PFSK-1 (cell line): Measurements from ENCODE around the gene GAP43.

Experiments
- SIN3A ChIP-seq: IDR thresholded peaks from 2 replicates; pipeline ENCODE4 v1.6.1; 2012; ENCODE audit warnings: mild to moderate bottlenecking, low read length, moderate library complexity, borderline replicate concordance; ENCODE audit not compliant: insufficient read depth
- TAF1 ChIP-seq: IDR thresholded peaks from 2 replicates; pipeline ENCODE4 v1.6.1; 2012; ENCODE audit warnings: low read length, control low read depth, borderline replicate concordance; ENCODE audit not compliant: insufficient read depth

DNA sequence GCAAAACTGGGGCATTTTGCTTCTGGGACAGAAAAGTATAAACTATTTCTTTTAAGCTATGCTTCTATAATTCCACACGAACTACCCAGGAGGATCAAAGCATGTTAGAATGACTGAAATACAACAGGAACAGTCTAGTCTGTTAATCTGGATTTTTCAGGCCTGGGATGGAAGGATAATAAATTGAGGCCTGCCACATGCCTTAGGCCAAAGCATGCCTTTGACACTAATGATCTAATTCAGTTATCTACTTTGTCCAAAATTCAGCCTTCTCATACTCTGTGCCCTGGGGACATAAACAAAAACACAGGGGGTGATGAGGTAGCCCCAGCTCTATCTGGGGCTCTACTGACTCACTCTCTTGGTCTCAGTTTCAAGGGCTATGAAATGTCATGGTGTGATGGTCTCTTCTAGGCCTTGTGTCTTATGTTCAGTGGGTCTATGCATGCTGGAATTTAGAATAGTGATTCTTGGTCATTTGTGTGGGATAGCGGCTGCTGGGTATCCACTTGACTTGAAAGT lies 32.5 kb downstream of the GAP43 start:
- TF ChIP-seq SIN3A = no peak
- TF ChIP-seq TAF1 = no peak
